ENCODE data around the gene FBXW8. TPM values are rescaled to one million over a fixed set of nuclear protein-coding genes. Genes with fewer than 3 reads are reported as not detected.

Gene FBXW8
- total and polyA plus RNA-seq, 2 donors (not counting 1 experiment from before 2014, with no cell fraction given): 11.7 to 20.9 TPM

GRCh38 chr12:117076410-117077372, 165.9 kb downstream of the FBXW8 start:
- no peak overlapping the region for H2AFZ ChIP-seq (ENCODE audit: low read length)
- H3K27ac ChIP-seq (ENCODE audit: insufficient read depth, low read length): no peak overlapping the region
- H3K9ac ChIP-seq (ENCODE audit: insufficient read depth, low read length): no peak overlapping the region
- no peaks in the 10 kb centered on the region for H3K9me3 ChIP-seq (ENCODE audit: control insufficient read depth, insufficient read depth, low read depth, low read length)
- H3K4me3 ChIP-seq (replicated peaks in 1 of 4; ENCODE audit: control extremely low read depth in 1 of 4, insufficient read depth in 1 of 4, low read depth in 3 of 4, low read length in 4 of 4): no peak overlapping the region
- no peaks in the 10 kb centered on the region for H4K20me1 ChIP-seq (ENCODE audit: control insufficient read depth, extremely low read depth, insufficient read depth, low read length)
- no peaks in the 10 kb centered on the region for H3K36me3 ChIP-seq (ENCODE audit: control insufficient read depth, insufficient read depth, low read length)
- H3K79me2 ChIP-seq (ENCODE audit: control insufficient read depth, insufficient read depth, low read length): no peaks in the 10 kb centered on the region
- no peak for DNase-seq (ENCODE audit: low read depth in 2 of 2)
- peaks cover 3% of the 10 kb centered on the region for H3K27me3 ChIP-seq (ENCODE audit: control insufficient read depth, insufficient read depth, low read length)
- H3K4me2 ChIP-seq (ENCODE audit: extremely low read depth, insufficient read depth, low read length): no peak overlapping the region
- no peaks in the 10 kb centered on the region for H3K4me1 ChIP-seq (ENCODE audit: control insufficient read depth, extremely low read depth, insufficient read depth, low read length)
- no peak for TF ChIP-seq CTCF (conservative IDR thresholded peaks at IDR 0.05 in 1 of 2, IDR thresholded peaks at IDR 0.05 in 1 of 2; ENCODE audit: low read depth in 1 of 2, low read length in 2 of 2)

- DNase-seq (ENCODE audit: low read depth in 2 of 2): no peak
- Histone ChIP-seq H3K9me3 (ENCODE audit: control insufficient read depth, insufficient read depth, low read depth, low read length) (no peaks in the 10 kb centered on the region), H3K27ac (ENCODE audit: insufficient read depth, low read length) (no peak overlapping the region), H3K4me1 (ENCODE audit: control insufficient read depth, extremely low read depth, insufficient read depth, low read length) (no peaks in the 10 kb centered on the region), H3K79me2 (ENCODE audit: control insufficient read depth, insufficient read depth, low read length) (no peaks in the 10 kb centered on the region), H3K4me2 (ENCODE audit: extremely low read depth, insufficient read depth, low read length) (no peak overlapping the region), H3K9ac (ENCODE audit: insufficient read depth, low read length) (no peak overlapping the region), H4K20me1 (ENCODE audit: control insufficient read depth, extremely low read depth, insufficient read depth, low read length) (no peaks in the 10 kb centered on the region), H3K27me3 (ENCODE audit: control insufficient read depth, insufficient read depth, low read length) (no peaks in the 10 kb centered on the region), H3K36me3 (ENCODE audit: control insufficient read depth, insufficient read depth, low read length) (no peaks in the 10 kb centered on the region), H2AFZ (ENCODE audit: low read length) (no peak overlapping the region), H3K4me3 (replicated peaks in 1 of 4; ENCODE audit: control extremely low read depth in 1 of 4, insufficient read depth in 1 of 4, low read depth in 3 of 4, low read length in 4 of 4) (no peak overlapping the region)
- TF ChIP-seq EZH2 (IDR thresholded peaks at IDR 0.05; ENCODE audit: low read length, missing control alignments): no peak
- TF ChIP-seq CTCF (conservative IDR thresholded peaks at IDR 0.05 in 1 of 2, IDR thresholded peaks at IDR 0.05 in 1 of 2; ENCODE audit: low read depth in 1 of 2, low read length in 2 of 2): no peak
Observed at GRCh38 chr12:117079487-117079886, 168.7 kb downstream of the FBXW8 start.

GRCh38 chr12:117080661-117081144, 170.0 kb downstream of the FBXW8 start:
- no peak for DNase-seq (ENCODE audit: low read depth in 2 of 2)
- H3K4me3 ChIP-seq (replicated peaks in 1 of 4; ENCODE audit: control extremely low read depth in 1 of 4, insufficient read depth in 1 of 4, low read depth in 3 of 4, low read length in 4 of 4): no peak overlapping the region
- no peaks in the 10 kb centered on the region for H3K79me2 ChIP-seq (ENCODE audit: control insufficient read depth, insufficient read depth, low read length)
- H3K27me3 ChIP-seq (ENCODE audit: control insufficient read depth, insufficient read depth, low read length): no peaks in the 10 kb centered on the region
- TF ChIP-seq EZH2 (IDR thresholded peaks at IDR 0.05; ENCODE audit: low read length, missing control alignments) (no peak), CTCF (conservative IDR thresholded peaks at IDR 0.05 in 1 of 2, IDR thresholded peaks at IDR 0.05 in 1 of 2; ENCODE audit: low read depth in 1 of 2, low read length in 2 of 2) (no peak)
- no peak overlapping the region for H3K9ac ChIP-seq (ENCODE audit: insufficient read depth, low read length)
- no peaks in the 10 kb centered on the region for H3K36me3 ChIP-seq (ENCODE audit: control insufficient read depth, insufficient read depth, low read length)
- H3K4me1 ChIP-seq (ENCODE audit: control insufficient read depth, extremely low read depth, insufficient read depth, low read length): no peaks in the 10 kb centered on the region
- H3K4me2 ChIP-seq (ENCODE audit: extremely low read depth, insufficient read depth, low read length): no peak overlapping the region
- no peak overlapping the region for H3K27ac ChIP-seq (ENCODE audit: insufficient read depth, low read length)
- H2AFZ ChIP-seq (ENCODE audit: low read length): no peak overlapping the region
- H3K9me3 ChIP-seq (ENCODE audit: control insufficient read depth, insufficient read depth, low read depth, low read length): no peaks in the 10 kb centered on the region
- H4K20me1 ChIP-seq (ENCODE audit: control insufficient read depth, extremely low read depth, insufficient read depth, low read length): no peaks in the 10 kb centered on the region
